Measurements from ENCODE around the gene OR4M2. TPM values are rescaled to one million over a fixed set of nuclear protein-coding genes. Genes with fewer than 3 reads are reported as not detected.
"Not testable (repeated sequence)": the region's sequence is repeated elsewhere in the genome, so short reads cannot be mapped to it uniquely, and the experiment has no call there.

OR4M2 gene
- total RNA-seq (2014; rRNA removed; shearing (Covaris generic)) (not detected in 2 replicates), polyA plus RNA-seq (2016; fragmentation: Nextera tagmentation; extraction: Ambion mirVana) (not detected in 2 replicates)

- H3K79me2 ChIP-seq (ENCODE audit: insufficient read depth); H3K27me3 ChIP-seq (replicated peaks; ENCODE audit: insufficient read depth); H4K20me1 ChIP-seq (ENCODE audit: insufficient read depth); H3K9ac ChIP-seq; H3K4me2 ChIP-seq (ENCODE audit: unreplicated experiment); DNase-seq; H3K9me2 ChIP-seq (ENCODE audit: insufficient read depth); in situ Hi-C loops (cut with MboI); H3K36me3 ChIP-seq (ENCODE audit: low read depth); H3K4me1 ChIP-seq (ENCODE audit: insufficient read depth); H3F3A ChIP-seq (ENCODE audit: insufficient read depth); H3K27ac ChIP-seq; H3K4me3 ChIP-seq; H2AFZ ChIP-seq; H3K9me3 ChIP-seq (ENCODE audit: low read depth): not testable (repeated sequence)
- no CpG with 5 or more reads among the region's 2 CpGs for WGBS, 2 experiments (ENCODE audit: low coverage in 1 of 2, low lambda C conversion rate in 2 of 2, missing lambda C conversion rate in 2 of 2)
These were observed at the start of gene OR4M2 for GRCh38 chr15:22080227-22080626. Gene OR4M2, plus strand, starts transcription at chr15:22080527. Its CDS starts 98 bp downstream, at chr15:22080625.

GRCh38 chr15:22069267-22069666 lies 11.1 kb upstream of the OR4M2 start:
- H3K36me3 ChIP-seq (ENCODE audit: low read depth); H3K27me3 ChIP-seq (replicated peaks; ENCODE audit: insufficient read depth); H3K4me3 ChIP-seq; H3K9me2 ChIP-seq (ENCODE audit: insufficient read depth); DNase-seq; H3K9me3 ChIP-seq (ENCODE audit: low read depth); H3K9ac ChIP-seq; H4K20me1 ChIP-seq (ENCODE audit: insufficient read depth); H3K4me2 ChIP-seq (ENCODE audit: unreplicated experiment); H3K79me2 ChIP-seq (ENCODE audit: insufficient read depth); in situ Hi-C loops (cut with MboI); H3K27ac ChIP-seq; H3K4me1 ChIP-seq (ENCODE audit: insufficient read depth); H2AFZ ChIP-seq; H3F3A ChIP-seq (ENCODE audit: insufficient read depth): not testable (repeated sequence)

GRCh38 chr15:22081386-22081785 lies 1.1 kb downstream of the OR4M2 start:
- H3K36me3 ChIP-seq (ENCODE audit: low read depth); H4K20me1 ChIP-seq (ENCODE audit: insufficient read depth); H3K4me3 ChIP-seq; H3F3A ChIP-seq (ENCODE audit: insufficient read depth); H3K9me3 ChIP-seq (ENCODE audit: low read depth); H3K9me2 ChIP-seq (ENCODE audit: insufficient read depth); H3K9ac ChIP-seq; H2AFZ ChIP-seq; DNase-seq; H3K27ac ChIP-seq; H3K27me3 ChIP-seq (replicated peaks; ENCODE audit: insufficient read depth); in situ Hi-C loops (cut with MboI); H3K79me2 ChIP-seq (ENCODE audit: insufficient read depth); H3K4me2 ChIP-seq (ENCODE audit: unreplicated experiment); H3K4me1 ChIP-seq (ENCODE audit: insufficient read depth): not testable (repeated sequence)
- no CpG with 5 or more reads among the region's 3 CpGs for WGBS, 2 experiments (ENCODE audit: low coverage in 1 of 2, low lambda C conversion rate in 2 of 2, missing lambda C conversion rate in 2 of 2)

DNA sequence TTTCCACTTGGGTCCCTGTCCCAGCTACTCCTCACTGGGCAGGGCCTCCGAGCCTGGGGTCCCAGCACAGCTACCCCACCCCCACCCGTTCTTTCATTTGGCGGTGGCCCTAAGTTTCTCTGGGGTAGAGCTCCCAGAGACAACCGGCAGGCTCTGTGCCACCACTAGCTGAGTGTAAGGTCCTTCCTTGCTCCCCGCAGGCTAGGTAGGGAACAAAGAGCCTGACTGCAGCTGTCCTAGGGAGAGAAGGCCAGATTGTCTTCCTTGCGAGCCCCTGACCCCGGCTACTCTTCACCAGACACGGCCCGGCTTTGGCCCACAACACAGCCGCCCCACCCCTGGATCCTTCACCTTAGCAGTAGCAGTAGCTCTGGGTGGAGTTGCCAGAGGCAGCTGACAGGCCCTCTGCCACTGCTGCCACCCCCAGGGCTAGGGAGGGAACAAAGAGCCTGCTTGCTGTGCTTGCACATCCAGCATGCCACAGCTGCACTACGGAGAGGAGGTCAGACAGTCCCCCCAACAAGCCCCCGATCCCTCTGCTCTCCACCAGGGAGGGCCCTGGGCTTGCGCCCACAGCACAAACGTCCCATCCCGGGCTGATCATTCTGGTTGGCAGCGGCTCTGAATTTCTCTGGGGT lies 18.4 kb downstream of the OR4M2 start:
- H3K27ac ChIP-seq, DNase-seq: not testable (repeated sequence)

DNA sequence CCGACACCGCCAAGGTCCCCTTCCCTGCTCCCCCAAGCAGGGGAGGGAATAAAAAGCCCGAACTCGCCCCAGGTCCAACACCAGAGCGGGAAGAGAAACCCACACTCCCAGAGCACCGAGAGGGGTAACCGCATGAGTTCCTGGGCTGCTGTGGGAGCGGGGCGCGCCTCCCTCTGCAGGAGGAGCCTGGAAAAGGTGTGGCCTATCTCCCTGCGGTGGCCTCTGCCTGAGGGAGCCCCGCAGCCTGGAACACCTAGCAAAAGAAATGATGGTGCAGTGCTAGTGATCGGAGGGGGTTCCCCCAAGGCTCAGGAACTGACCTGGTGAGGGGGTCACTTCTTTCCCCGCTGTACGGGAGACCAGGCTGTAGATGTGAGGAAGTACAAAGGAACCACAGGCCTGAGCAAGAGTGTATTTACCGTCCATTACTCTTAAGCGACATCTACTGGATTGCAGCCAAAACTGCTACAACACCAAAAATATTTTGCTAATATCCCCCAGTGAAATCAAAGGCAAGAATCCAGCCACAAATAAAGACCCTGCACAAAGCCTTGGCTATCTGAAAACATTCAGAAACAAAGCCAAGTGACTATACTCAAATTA lies 19.1 kb downstream of the OR4M2 start:
- H3K9me3 ChIP-seq (ENCODE audit: low read depth); H3K4me1 ChIP-seq (ENCODE audit: insufficient read depth); H3K9ac ChIP-seq; H3K36me3 ChIP-seq (ENCODE audit: low read depth); DNase-seq; H4K20me1 ChIP-seq (ENCODE audit: insufficient read depth); H3K4me3 ChIP-seq; H3F3A ChIP-seq (ENCODE audit: insufficient read depth); H3K27ac ChIP-seq; H3K4me2 ChIP-seq (ENCODE audit: unreplicated experiment); H3K27me3 ChIP-seq (replicated peaks; ENCODE audit: insufficient read depth); H3K9me2 ChIP-seq (ENCODE audit: insufficient read depth); H3K79me2 ChIP-seq (ENCODE audit: insufficient read depth); in situ Hi-C loops (cut with MboI); H2AFZ ChIP-seq: not testable (repeated sequence)
- no CpG with 5 or more reads among the region's 17 CpGs for WGBS, 2 experiments (ENCODE audit: low coverage in 1 of 2, low lambda C conversion rate in 2 of 2, missing lambda C conversion rate in 2 of 2)

More for the DNA sequence above, 18.4 kb downstream of the OR4M2 start:
- H3K4me3 ChIP-seq; in situ Hi-C loops (cut with MboI); H3K4me1 ChIP-seq (ENCODE audit: insufficient read depth); H3K79me2 ChIP-seq (ENCODE audit: insufficient read depth); H3K27me3 ChIP-seq (replicated peaks; ENCODE audit: insufficient read depth); H2AFZ ChIP-seq; H4K20me1 ChIP-seq (ENCODE audit: insufficient read depth); H3K9me3 ChIP-seq (ENCODE audit: low read depth); H3K36me3 ChIP-seq (ENCODE audit: low read depth); H3K9me2 ChIP-seq (ENCODE audit: insufficient read depth); H3K4me2 ChIP-seq (ENCODE audit: unreplicated experiment); H3K9ac ChIP-seq; H3F3A ChIP-seq (ENCODE audit: insufficient read depth): not testable (repeated sequence)
- 53% methylated on average over 3 of the region's 16 CpGs; no CpG with 5 or more reads in 1 of the 2 experiments for WGBS, 2 experiments (ENCODE audit: low coverage in 1 of 2, low lambda C conversion rate in 2 of 2, missing lambda C conversion rate in 2 of 2)

DNA sequence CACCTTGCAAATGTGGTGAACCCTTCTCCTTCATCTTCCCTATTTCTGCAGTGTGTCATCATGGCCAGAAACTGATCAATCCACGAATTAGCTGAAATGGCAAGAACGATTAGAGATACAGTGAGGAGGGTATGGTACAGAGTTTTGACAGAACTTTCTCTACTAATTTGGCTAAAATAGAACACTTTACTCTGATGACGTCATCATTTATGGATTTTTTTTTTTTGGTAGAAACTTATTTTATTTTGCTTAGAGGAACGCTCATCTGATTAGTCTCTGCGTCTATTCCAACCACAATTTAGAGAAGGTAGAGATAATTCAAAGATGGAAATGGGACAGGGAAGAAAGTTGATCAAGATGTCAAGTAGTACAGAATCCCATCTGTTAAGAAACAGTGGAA lies 41.7 kb downstream of the OR4M2 start:
- H3K9ac ChIP-seq; H3K4me3 ChIP-seq; H3F3A ChIP-seq (ENCODE audit: insufficient read depth); H3K4me2 ChIP-seq (ENCODE audit: unreplicated experiment); H3K9me3 ChIP-seq (ENCODE audit: low read depth); H3K4me1 ChIP-seq (ENCODE audit: insufficient read depth); H2AFZ ChIP-seq; H3K36me3 ChIP-seq (ENCODE audit: low read depth); H3K27me3 ChIP-seq (replicated peaks; ENCODE audit: insufficient read depth); H3K9me2 ChIP-seq (ENCODE audit: insufficient read depth); in situ Hi-C loops (cut with MboI); H3K79me2 ChIP-seq (ENCODE audit: insufficient read depth); DNase-seq; H4K20me1 ChIP-seq (ENCODE audit: insufficient read depth); H3K27ac ChIP-seq: not testable (repeated sequence)
- 13 to 15% methylated on average over 5 of the region's 5 CpGs for WGBS, 2 experiments (ENCODE audit: low coverage in 1 of 2, low lambda C conversion rate in 2 of 2, missing lambda C conversion rate in 2 of 2)
